Esophagus squamous epithelium (tissue), 5 donors: ENCODE data around the gene OTOS. TPM values are rescaled to one million over a fixed set of nuclear protein-coding genes. Genes with fewer than 3 reads are reported as not detected.
A peak's percentile ranks its signal among the peaks of the same experiment; 100 is the strongest.

ENCODE experiments used
- DNase-seq: peaks from one replicate; lab custom pipeline; 2025; lab: John Stamatoyannopoulos, UW
- H3K27ac ChIP-seq, 4 donors: fragments of 200-600 bp; sonication (generic); one replicate each; pipeline ENCODE4 v1.5.1; 2016 to 2019; ENCODE audit warnings: mild to moderate bottlenecking in 1 of 4
- H3K27me3 ChIP-seq, 4 donors: fragments of 200-600 bp; sonication (generic); 1 replicate in 3 of 4; 2 replicates in 1 of 4; pipeline versions ENCODE4 v1.5.1 to v1.6.0; 2017 to 2021; ENCODE audit warnings: antibody characterized with exemption in 1 of 4
- H3K36me3 ChIP-seq, 3 donors: fragments of 200-600 bp; sonication (generic); one replicate each; pipeline ENCODE4 v1.5.1; 2016 to 2019
- H3K4me1 ChIP-seq, 3 donors: fragments of 200-600 bp; sonication (generic); one replicate each; pipeline ENCODE4 v1.5.1; 2017 to 2019
- H3K4me3 ChIP-seq, 4 donors: fragments of 200-600 bp; sonication (generic); 1 replicate in 3 of 4; 2 replicates in 1 of 4; pipeline ENCODE4 v1.5.1; 2016 to 2019; ENCODE audit warnings: mild to moderate bottlenecking in 2 of 4, moderate library complexity in 1 of 4
- H3K9me3 ChIP-seq, 3 donors: fragments of 200-600 bp; sonication (generic); one replicate each; pipeline ENCODE4 v1.5.1; 2016 to 2019
- POLR2A ChIP-seq, 4 donors: fragments of 450-650 bp; IDR thresholded peaks; one replicate each; pipeline ENCODE4 v1.6.1; 2017; ENCODE audit warnings: antibody characterized with exemption in 4 of 4, mild to moderate bottlenecking in 4 of 4, moderate library complexity in 3 of 4
- WGBS, 2 donors: methylation state at CpG; one replicate each; pipeline ENCODE4 v1.1.5; 2018; 5-methylcytosine and 5-hydroxymethylcytosine counted together
- intact Hi-C: fragments of 100-400 bp; cut with DNase I; formaldehyde crosslinking; loops from one replicate; pipeline ENCODE4 v1.15.0; 2022
- total RNA-seq, 4 donors: library from RNA; depleted of rRNA; stranded (reverse); fragments of >200 nt; gene quantifications; one replicate each; pipeline ENCODE4 v1.1.0, GENCODE V29; 2016
- TF ChIP-seq, protein P1 (sequence below), 6 experiments: fragments of 450-650 bp in 4 of 6; fragments of 200-600 bp in 2 of 6; sonication (generic) in 2 of 6; IDR thresholded peaks; one replicate each; pipeline ENCODE4 v1.5.1; 2016 to 2019; ENCODE audit warnings: antibody characterized with exemption in 6 of 6, mild to moderate bottlenecking in 4 of 6, moderate library complexity in 4 of 6
- donor health status: DM: yes; HTN: yes; CAD: no.

The OTOS gene
- total RNA-seq, 4 donors from 2014 or later, result not detected

DNA sequence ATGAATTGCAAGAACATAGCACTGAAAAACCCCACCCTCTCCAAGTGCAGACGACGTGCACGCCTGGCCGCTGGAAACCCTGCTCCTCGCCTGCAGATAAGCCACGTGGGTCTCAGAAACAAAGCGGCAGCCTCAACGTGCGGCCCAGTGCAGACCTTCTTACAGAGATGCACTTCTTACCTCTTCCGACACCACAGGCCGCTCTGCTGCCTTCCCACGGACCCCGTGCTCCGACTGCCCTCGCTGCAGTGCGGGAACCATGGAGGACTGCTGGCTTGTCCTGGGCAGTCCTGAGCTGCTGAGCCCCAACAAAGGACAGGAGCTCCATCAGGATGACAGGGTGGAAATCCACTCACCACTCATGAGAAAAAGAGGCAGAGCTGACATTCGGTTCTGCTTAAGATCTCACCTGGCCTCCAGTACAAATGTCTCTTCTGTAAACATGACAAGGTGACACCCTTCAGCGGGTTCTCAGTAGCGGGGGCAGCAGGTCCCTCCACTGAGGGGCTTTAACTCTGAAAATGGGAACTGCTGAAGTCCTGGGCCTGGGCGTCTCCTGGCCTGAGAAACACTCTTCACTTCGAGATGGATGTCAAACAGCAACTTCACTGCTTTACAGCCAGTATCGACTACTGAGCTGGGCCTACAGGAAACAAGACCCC, 10.6 kb downstream of the OTOS start:
- TF ChIP-seq POLR2A (IDR thresholded peaks at IDR 0.05), result no peak
- TF ChIP-seq, protein P1, sequence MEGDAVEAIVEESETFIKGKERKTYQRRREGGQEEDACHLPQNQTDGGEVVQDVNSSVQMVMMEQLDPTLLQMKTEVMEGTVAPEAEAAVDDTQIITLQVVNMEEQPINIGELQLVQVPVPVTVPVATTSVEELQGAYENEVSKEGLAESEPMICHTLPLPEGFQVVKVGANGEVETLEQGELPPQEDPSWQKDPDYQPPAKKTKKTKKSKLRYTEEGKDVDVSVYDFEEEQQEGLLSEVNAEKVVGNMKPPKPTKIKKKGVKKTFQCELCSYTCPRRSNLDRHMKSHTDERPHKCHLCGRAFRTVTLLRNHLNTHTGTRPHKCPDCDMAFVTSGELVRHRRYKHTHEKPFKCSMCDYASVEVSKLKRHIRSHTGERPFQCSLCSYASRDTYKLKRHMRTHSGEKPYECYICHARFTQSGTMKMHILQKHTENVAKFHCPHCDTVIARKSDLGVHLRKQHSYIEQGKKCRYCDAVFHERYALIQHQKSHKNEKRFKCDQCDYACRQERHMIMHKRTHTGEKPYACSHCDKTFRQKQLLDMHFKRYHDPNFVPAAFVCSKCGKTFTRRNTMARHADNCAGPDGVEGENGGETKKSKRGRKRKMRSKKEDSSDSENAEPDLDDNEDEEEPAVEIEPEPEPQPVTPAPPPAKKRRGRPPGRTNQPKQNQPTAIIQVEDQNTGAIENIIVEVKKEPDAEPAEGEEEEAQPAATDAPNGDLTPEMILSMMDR (IDR thresholded peaks at IDR 0.05), result no peak
- H3K27ac ChIP-seq, result peak overlapping the region in 2 of 4 donors; percentile 37 to 42
- intact Hi-C loops, result no loop called here
- no peaks in the 10 kb centered on the region for H3K9me3 ChIP-seq
- peaks cover 19 to 78% (median 27%) of the 10 kb centered on the region in 3 donors for H3K36me3 ChIP-seq
- 84 to 97% methylated on average over 7 to 17 of the region's 22 CpGs for WGBS, 2 donors
- no peak for DNase-seq
- H3K4me1 ChIP-seq, result peaks cover 12 to 30% (median 17%) of the 10 kb centered on the region in 3 donors
- no peak overlapping the region for H3K4me3 ChIP-seq
- no peaks in the 10 kb centered on the region for H3K27me3 ChIP-seq

DNA sequence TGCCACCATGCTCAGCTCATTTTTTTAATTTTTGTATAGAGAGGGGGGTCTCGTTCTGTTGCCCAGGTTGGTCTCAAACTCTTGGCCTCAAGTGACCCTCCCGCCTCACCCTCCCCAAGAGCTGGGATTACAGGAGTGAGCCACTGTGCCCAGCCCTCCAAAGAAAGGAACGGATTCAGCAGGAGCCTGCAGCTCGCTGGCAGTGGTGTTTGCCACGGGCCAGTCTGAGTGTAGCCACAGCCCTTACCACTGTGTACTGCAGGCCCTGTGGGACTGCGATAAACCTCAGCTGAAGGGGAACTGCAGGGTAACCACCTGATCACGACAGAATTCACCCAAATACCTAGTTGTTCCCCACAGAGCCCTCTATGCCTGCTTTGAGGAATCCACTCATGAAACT, 11.1 kb downstream of the OTOS start:
- 86 to 89% methylated on average over 2 to 3 of the region's 7 CpGs for WGBS, 2 donors
- peak overlapping the region in 3 of 4 donors; percentile 37 to 48 (median 42) for H3K27ac ChIP-seq
- TF ChIP-seq, protein P1 (IDR thresholded peaks at IDR 0.05), result no peak
- TF ChIP-seq POLR2A (IDR thresholded peaks at IDR 0.05), result no peak
- no peaks in the 10 kb centered on the region for H3K9me3 ChIP-seq
- peaks cover 19 to 78% (median 27%) of the 10 kb centered on the region in 3 donors for H3K36me3 ChIP-seq
- DNase-seq, result no peak
- H3K4me3 ChIP-seq, result no peak overlapping the region
- H3K27me3 ChIP-seq, result no peaks in the 10 kb centered on the region
- intact Hi-C loops, result no loop called here
- H3K4me1 ChIP-seq, result peaks cover 7 to 24% (median 11%) of the 10 kb centered on the region in 3 donors

DNA sequence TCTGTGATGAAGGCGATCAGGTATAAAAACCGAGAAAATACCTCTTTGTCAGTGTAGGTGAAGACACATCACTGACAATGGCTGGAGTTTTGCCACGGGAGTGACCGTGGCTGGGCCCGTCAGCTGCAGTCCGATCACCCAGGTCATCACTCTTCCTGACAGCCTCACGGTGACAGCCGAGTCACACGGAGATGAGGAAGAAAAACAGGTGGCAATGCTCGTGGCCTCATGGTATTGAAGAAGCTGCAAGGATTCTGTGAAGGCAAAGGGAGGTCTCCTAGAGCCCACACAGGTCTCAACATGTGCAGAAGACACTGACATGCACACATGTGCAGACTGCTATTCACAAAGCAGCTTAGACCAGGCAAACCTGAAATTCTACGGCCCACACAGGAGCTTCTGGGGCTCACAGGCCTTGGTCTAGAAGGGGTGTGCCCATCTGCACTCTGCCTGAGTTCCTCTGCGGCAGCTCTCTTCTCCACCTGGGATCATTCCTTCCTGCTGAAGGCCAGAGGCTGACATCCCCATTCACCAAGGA, 11.8 kb downstream of the OTOS start:
- peak overlapping the region in 3 of 4 donors; percentile 37 to 58 (median 42) for H3K27ac ChIP-seq
- 55 to 62% methylated on average over 11 to 12 of the region's 12 CpGs for WGBS, 2 donors
- TF ChIP-seq POLR2A (IDR thresholded peaks at IDR 0.05), result no peak
- TF ChIP-seq, protein P1 (IDR thresholded peaks at IDR 0.05), result no peak
- peaks cover 19 to 76% (median 27%) of the 10 kb centered on the region in 3 donors for H3K36me3 ChIP-seq
- H3K4me1 ChIP-seq, result peaks cover 4 to 21% (median 10%) of the 10 kb centered on the region in 3 donors
- DNase-seq, result no peak
- no peak overlapping the region for H3K4me3 ChIP-seq
- no peaks in the 10 kb centered on the region for H3K27me3 ChIP-seq
- no peaks in the 10 kb centered on the region for H3K9me3 ChIP-seq
- intact Hi-C loops, result no loop called here

DNA sequence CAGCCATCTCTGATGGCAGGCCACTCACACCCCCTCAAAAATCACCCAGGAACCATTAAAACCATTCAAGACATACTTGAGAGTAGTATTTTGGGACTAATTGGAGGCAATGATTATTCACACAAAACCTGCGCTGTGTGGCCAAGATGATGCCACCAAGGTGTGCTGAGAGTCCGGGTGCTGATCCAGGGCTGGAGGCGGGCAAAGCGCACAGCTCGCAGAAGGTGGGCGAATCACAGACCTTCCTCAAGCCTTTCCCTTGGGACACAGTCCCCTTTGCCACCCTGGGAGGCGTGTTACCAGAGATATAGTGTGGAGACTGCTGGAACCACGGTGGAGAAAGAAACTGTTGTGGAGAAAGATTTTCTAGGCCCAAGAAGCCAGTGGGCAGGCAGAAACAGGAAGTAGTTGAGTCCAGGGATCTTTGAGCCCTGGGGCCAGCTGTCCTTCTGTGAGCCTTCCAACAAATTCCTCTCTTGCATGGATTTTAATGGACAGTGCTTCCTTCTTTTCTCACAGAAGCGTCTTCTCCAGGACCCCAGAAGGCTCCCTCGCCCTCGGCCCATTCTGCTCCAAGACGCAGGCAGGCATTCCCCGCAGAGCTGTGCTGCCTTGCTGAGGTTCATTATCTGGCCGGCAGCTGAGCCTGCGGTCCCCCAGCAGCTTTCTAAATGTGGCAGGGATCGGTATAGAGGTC, 12.4 kb downstream of the OTOS start:
- intact Hi-C loops, result no loop called here
- WGBS, 2 donors, result 76 to 89% methylated on average over 12 to 14 of the region's 16 CpGs
- peaks cover 4 to 21% (median 10%) of the 10 kb centered on the region in 3 donors for H3K4me1 ChIP-seq
- H3K9me3 ChIP-seq, result no peaks in the 10 kb centered on the region
- H3K36me3 ChIP-seq, result peaks cover 19 to 69% (median 27%) of the 10 kb centered on the region in 3 donors
- TF ChIP-seq, protein P1 (IDR thresholded peaks at IDR 0.05), result no peak
- TF ChIP-seq POLR2A (IDR thresholded peaks at IDR 0.05), result no peak
- H3K4me3 ChIP-seq, result no peak overlapping the region
- H3K27ac ChIP-seq, result peak overlapping the region in 2 of 4 donors; percentile 42 to 58
- H3K27me3 ChIP-seq, result no peaks in the 10 kb centered on the region
- no peak for DNase-seq
